ENCODE data around the gene NYNRIN. TPM values are rescaled to one million over a fixed set of nuclear protein-coding genes. Genes with fewer than 3 reads are reported as not detected.
A peak's percentile ranks its signal among the peaks of the same experiment; 100 is the strongest.

NYNRIN gene
- total RNA-seq, 1 donor from 2014 or later, result 30.8 TPM

GRCh38 chr14:24392325-24393091 lies 6.3 kb upstream of the NYNRIN start:
- DNase-seq (ENCODE audit: low spot score), result peak; percentile 78

DNA sequence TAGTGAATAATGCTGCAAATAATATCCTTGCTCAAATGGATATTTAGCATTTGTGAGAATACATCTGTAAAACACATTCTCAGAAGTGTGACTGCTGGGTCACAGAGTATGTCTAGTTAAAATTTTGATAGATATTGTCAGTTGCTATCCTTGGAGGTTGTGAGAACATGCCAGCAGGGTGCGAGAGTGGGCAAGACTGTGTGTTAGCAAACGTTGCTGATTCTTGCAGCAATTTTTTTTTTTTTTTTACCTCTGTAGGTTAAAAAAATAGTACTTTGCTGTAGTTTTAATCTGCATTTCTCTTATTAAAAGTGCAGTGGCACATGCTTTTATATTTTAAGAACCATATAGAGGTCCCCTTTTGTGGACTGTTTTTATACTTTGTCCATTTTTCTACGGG lies 4.5 kb upstream of the NYNRIN start:
- no peak for DNase-seq (ENCODE audit: low spot score)

DNA sequence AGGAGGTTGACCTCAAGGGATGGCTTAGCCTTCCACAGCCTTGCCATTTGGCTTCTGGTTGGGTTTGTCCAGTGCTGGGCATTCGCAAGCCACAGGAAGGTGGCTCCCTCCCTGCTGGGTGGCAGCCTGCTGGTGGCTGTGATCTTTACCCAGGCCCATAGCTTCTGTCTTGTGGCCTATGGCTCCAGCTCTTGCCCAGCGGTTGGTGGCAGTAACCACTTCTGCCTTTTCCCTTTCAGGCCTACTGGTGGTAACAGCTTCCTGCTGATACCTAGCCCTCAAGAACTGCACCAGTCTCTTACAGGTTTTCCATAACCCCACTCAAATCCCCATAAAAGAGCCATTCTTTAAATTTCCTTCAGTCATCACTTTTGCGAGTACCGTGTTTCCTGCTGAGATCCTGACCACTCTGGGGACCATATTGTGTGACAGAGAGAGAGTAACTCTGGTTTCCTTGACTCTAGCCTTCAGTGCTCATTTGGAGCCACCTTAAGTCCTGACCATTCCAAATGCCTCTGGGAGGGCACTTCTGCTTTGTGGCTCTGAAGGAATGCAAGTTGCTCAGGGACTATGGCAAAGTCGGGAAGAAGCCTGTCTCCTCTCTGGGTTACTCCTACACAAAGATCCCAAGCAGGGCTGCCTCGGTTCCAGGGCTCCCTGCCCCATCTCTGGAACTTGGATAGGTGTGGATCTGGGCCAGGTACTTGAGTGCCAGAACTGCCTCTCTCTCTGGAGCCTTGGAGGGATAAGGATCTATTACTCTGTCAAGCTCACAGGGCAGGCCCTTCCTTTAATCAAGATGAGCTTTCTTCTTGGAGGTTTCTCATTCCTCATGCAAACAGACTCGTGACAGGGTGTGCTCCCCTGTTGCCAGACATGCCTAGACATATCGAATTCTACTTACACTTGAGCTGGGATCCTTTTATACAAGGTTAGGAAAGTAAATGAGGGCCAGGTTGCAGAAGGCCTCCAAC lies 2.9 kb upstream of the NYNRIN start:
- peak; percentile 55 for DNase-seq (ENCODE audit: low spot score)

DNA sequence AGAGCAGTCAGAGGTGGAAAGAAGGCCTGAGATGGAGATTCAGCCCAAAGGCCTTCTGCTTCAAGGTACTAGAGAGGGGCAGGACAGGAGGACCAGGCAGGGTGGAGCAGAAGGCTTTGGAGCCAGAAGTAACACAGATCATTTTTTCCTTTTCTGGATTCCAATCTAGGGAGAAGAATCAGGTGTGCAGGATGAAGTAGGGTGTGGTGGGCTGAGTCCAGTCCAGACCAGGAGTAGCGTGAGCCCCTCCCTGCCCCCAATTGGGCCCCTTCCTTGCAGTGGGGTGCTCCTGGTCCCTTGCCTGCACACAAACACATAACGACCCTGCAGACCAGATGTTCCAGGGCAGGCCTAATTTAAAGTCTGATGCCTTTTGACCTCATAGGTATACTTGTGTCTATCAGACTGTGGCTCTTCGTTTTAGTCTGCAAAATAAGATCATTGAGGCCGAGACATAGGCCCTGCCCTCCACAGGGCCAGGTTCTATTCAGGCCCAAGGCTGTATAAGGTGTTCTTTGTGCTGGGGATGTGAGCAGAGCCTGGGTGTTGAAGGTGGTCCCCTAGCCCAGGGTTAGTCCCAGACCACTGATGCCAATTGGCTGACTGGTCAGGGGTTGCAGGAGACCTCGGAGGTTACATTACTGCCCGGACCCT lies 1.0 kb upstream of the NYNRIN start:
- DNase-seq (ENCODE audit: low spot score), result no peak

GRCh38 chr14:24398293-24398652 lies 530 bp upstream of the NYNRIN start:
- DNase-seq (ENCODE audit: low spot score), result peak; percentile 87

- no peak for DNase-seq (ENCODE audit: low spot score)
Measured at GRCh38 chr14:24399447-24399822, 632 bp downstream of the NYNRIN start.

GRCh38 chr14:24399999-24400718 lies 1.4 kb downstream of the NYNRIN start:
- peak; percentile 67 for DNase-seq (ENCODE audit: low spot score)

DNA sequence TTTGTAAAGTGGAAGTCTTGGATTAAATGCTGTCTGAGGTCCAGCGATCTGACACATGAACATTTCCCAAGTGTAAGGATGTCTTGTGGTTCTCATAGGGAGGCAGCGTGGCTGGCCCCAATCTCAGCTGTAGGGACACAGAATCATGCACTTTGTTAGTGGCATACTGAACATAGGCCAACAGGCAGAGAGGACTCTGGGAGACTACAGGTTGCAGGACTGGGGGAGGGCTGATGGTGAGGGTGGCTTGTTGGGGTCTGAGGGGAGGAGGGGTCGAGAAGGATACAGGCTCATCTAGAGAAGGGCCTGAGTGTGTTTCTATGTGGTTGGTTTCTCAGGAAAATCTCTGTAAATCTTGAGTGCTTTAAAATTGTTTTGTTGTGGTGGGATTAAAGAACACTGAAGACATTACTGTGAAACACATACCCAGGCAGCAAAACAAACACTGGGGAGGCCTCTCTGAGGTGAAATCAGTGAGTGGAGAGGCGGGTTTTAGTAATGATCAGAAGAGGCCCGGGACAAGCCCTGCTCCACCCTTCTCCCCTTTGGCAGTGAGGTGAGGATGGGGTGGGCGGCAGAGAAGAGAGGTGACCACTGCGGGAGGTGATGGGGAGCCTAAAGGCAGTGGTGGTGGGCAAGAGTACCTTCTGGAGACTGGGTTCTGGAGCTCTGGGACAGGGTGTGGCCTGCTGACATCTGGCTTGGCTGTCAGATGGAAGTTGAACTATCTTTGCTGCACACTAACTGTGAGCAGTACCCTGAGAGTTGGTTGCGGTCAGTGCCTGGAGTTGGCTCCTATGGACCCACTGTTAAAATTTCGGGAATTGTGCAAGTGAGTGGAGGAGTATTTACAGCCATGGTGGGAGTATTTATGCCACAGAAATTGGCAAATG lies 3.3 kb downstream of the NYNRIN start:
- DNase-seq (ENCODE audit: low spot score), result no peak

DNA sequence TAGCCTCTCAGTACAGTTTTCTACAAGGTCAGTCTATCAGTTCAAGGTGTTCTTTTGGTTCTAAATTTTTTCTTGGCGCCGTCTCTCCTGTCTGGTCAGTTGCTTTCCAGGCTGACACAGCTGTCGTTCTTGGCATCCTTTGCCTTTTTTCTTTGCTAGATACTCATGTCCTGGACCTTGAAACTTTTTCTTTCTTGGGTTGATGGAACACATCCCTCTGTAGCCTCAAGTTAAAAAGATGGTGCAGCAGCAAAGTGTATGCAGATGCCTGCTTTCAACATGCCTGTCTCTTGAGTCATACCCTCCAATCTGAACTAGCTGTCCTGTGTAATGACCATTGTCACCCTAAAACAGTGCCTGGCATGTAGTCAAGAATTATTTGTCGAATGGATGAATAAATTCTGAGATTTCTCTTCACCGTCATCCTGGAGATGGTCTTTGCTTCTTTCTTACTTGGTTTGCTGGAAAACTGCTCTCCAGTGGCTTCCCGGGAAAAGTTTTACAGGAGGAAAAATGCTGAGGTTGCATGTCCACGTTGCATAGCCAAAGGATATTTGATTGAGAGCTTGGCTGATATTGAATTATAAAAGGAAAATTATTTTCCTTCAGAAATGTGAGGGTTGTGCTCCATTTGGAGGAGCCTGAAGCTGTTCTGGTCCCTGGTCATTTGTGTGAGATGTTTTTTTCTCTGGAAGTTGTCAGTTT lies 4.6 kb downstream of the NYNRIN start:
- no peak for DNase-seq (ENCODE audit: low spot score)

- no peak for DNase-seq (ENCODE audit: low spot score)
Measured at GRCh38 chr14:24404814-24405213, 6.0 kb downstream of the NYNRIN start.

GRCh38 chr14:24406416-24406815 lies 7.6 kb downstream of the NYNRIN start:
- no peak for DNase-seq (ENCODE audit: low spot score)

DNA sequence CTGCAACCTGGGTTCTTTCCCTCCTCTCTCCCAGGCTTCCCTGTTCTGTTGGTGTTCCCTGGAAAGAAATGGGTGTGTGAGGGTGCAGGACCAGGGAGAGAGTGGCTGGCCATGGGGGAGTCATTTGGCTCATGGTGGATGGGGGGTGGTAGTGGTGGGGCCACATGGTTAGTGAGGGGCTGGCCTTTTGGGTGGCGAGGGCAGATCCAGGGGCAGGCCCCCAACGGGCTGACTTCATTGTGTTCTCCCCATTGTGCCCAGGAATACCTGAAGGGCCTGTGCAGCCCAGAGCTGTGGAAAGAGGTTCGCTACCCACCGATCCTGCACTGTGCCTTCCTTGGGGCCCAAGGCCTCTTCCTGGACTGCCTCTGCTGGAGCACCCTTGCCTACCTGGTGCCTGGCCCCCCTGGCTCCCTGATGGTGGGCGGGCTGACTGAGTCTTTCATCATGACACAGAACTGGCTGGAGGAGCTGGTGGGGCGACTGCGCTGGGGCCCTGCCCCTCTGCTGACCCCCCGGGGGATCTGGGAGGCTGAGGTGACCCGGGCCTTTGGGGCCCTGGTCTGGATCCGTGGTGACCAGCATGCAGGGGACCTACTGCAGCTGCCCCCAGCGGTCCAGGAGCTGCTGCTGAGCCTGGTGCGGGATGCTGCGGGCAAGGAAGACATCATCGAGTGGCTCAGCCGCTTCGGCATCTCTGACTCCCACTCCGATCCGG lies 9.0 kb downstream of the NYNRIN start:
- no peak for DNase-seq (ENCODE audit: low spot score)

GRCh38 chr14:24408764-24409163 lies 10.0 kb downstream of the NYNRIN start:
- peak; percentile 58 for DNase-seq (ENCODE audit: low spot score)

GRCh38 chr14:24409192-24409591 lies 10.4 kb downstream of the NYNRIN start:
- no peak for DNase-seq (ENCODE audit: low spot score)

GRCh38 chr14:24409956-24410355 lies 11.2 kb downstream of the NYNRIN start:
- DNase-seq (ENCODE audit: low spot score), result no peak

DNA sequence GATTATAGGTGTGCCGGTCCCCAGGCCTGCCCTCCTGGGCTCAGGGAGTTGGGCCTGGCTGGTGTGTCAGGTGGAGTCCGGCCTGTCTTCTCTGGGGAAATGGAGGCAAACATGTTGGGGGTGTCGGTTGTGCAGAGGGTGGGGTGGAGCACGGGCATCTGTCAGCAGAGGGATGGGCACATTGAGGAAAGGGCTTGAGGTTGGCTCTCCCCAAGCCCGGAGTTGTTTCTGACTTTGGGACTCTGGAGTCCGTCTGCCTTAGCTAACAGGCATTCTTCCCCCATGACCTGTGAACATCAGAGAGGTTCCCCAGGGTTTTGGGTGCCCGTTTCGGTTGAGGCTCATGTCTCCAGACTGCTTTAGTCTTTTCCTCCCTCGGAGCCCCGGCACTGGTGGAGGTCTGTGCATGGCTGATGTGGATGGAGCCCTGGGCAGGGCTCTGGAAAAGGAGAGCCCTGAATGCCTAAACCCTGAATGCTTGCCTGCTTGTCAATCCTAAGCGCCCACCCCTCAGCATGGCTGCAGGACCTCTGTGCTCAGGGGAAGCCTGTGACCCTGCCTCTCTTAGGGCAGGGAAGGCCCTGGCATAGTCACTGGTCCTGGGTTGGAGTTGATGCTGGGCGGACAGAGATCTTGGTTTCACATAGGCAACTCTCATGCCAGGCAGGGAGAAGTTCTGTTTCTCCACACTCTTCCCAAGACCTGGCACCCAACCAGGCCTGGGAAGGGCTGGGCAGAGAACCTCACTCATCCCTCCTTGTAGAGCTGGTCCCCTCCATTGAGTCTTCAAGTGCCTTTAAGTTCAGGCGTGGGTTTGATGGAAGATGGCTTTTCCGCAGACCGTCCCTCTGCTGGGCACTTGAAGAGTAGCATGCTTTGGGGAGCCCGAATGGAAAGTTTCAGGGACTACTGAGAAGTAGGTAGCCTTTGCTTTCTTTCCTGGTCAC lies 12.9 kb downstream of the NYNRIN start:
- peak; percentile 66 for DNase-seq (ENCODE audit: low spot score)

- no peak for DNase-seq (ENCODE audit: low spot score)
Measured at GRCh38 chr14:24414077-24414476, 15.3 kb downstream of the NYNRIN start.
